ENCODE results near the gene R3HDML. TPM values are rescaled to one million over a fixed set of nuclear protein-coding genes. Genes with fewer than 3 reads are reported as not detected.

R3HDML gene
- total and polyA plus RNA-seq, 2 of the 13 experiments (the other 11 are each of a cell fraction or from before 2014, with no cell fraction given): not detected

GRCh38 chr20:44394702-44395460, 58.0 kb downstream of the R3HDML start (continued):
- no peak for TF ChIP-seq ZNF562 (CRISPR knock-in tag; IDR thresholded peaks at IDR 0.05; ENCODE audit: borderline replicate concordance)
- TF ChIP-seq CHD2 (IDR thresholded peaks at IDR 0.05; ENCODE audit: low read depth, low read length): no peak
- TF ChIP-seq DDIT3 (CRISPR knock-in tag; IDR thresholded peaks at IDR 0.05): no peak
- no peak for TF ChIP-seq ZNF367 (CRISPR knock-in tag; IDR thresholded peaks at IDR 0.05; ENCODE audit: borderline replicate concordance)
- peak; percentile 90 for TF ChIP-seq TGIF2 (CRISPR knock-in tag; IDR thresholded peaks at IDR 0.05)
- peak; percentile 90 for TF ChIP-seq ZNF644 (CRISPR knock-in tag; IDR thresholded peaks at IDR 0.05; ENCODE audit: low read depth)
- TF ChIP-seq ZNF383 (CRISPR knock-in tag; IDR thresholded peaks at IDR 0.05; ENCODE audit: borderline replicate concordance): no peak; the same call in 1 of the 2 replicates
- TF ChIP-seq ZBTB3 (CRISPR knock-in tag; IDR thresholded peaks at IDR 0.05; ENCODE audit: borderline replicate concordance, low read depth): peak; percentile 89; the same call in 1 of the 2 replicates
- peak; percentile 66; the same call in 1 of the 2 replicates for TF ChIP-seq ZNF256 (CRISPR knock-in tag; conservative IDR thresholded peaks at IDR 0.05)
- TF ChIP-seq SPEN (CRISPR knock-in tag; IDR thresholded peaks at IDR 0.05; ENCODE audit: low read depth): peak; percentile 92
- peak; percentile 65 for TF ChIP-seq RBFOX2 (IDR thresholded peaks at IDR 0.05; ENCODE audit: low read depth, low read length)
- TF ChIP-seq CHD4 (IDR thresholded peaks at IDR 0.05; ENCODE audit: borderline replicate concordance, low read length): peak; percentile 100
- no peak for TF ChIP-seq CCAR2 (optimal IDR thresholded peaks at IDR 0.05; ENCODE audit: low read depth, low read length)
- no peak for TF ChIP-seq PCBP2 (optimal IDR thresholded peaks at IDR 0.05; ENCODE audit: low read depth, low read length, poor library complexity, severe bottlenecking)
- 0 out of 2 replicates have a peak, but pooled peaks have one; percentile 71 for TF ChIP-seq CAMTA2 (CRISPR knock-in tag; IDR thresholded peaks at IDR 0.05; ENCODE audit: borderline replicate concordance)
- TF ChIP-seq ZNF232 (CRISPR knock-in tag; IDR thresholded peaks at IDR 0.05; ENCODE audit: borderline replicate concordance): peak; percentile 6; the same call in 1 of the 2 replicates
- TF ChIP-seq RNF2 (conservative IDR thresholded peaks at IDR 0.05; ENCODE audit: low read depth): no peak
- TF ChIP-seq ZBTB34 (CRISPR knock-in tag; IDR thresholded peaks at IDR 0.05): peak; percentile 95
- TF ChIP-seq SRSF1 (optimal IDR thresholded peaks at IDR 0.05; ENCODE audit: low read depth, low read length): peak; percentile 75
- TF ChIP-seq ZBED4 (CRISPR knock-in tag; IDR thresholded peaks at IDR 0.05; ENCODE audit: borderline replicate concordance): peak; percentile 63; the same call in 1 of the 2 replicates
- TF ChIP-seq TERF1 (CRISPR knock-in tag; IDR thresholded peaks at IDR 0.05): no peak
- TF ChIP-seq HDAC1 (CRISPR knock-in tag; IDR thresholded peaks at IDR 0.05): peak; percentile 94
- TF ChIP-seq ZNF235 (CRISPR knock-in tag; IDR thresholded peaks at IDR 0.05; ENCODE audit: borderline replicate concordance): no peak
- TF ChIP-seq ZNF230 (CRISPR knock-in tag; IDR thresholded peaks at IDR 0.05): peak; percentile 70

Data from HepG2 (cell line).